ENCODE results near the gene DDX49.
"Not testable (repeated sequence)": the region's sequence is repeated elsewhere in the genome, so short reads cannot be mapped to it uniquely, and the experiment has no call there.

The DDX49 gene

GRCh38 chr19:18895824-18896341 lies 23.6 kb upstream of the DDX49 start, which contains the start of gene CERS1:
TSS of gene CERS1 (minus strand) at chr19:18896158. CDS start at chr19:18896072, 86 bp downstream.
- peak; percentile 56 for DNase-seq

GRCh38 chr19:18896421-18896841 lies 23.1 kb upstream of the DDX49 start:
- DNase-seq, result peak; percentile 59

GRCh38 chr19:18897094-18898029 lies 22.2 kb upstream of the DDX49 start:
- peak; percentile 20 for DNase-seq

- no peak for DNase-seq
These were observed 21.4 kb upstream of the DDX49 start for GRCh38 chr19:18898081-18898606.

- DNase-seq, result no peak
These were observed 20.7 kb upstream of the DDX49 start for GRCh38 chr19:18898607-18899408.

- peak; percentile 14 for DNase-seq
These were observed 19.6 kb upstream of the DDX49 start for GRCh38 chr19:18899624-18900560.

GRCh38 chr19:18900700-18901481 lies 18.6 kb upstream of the DDX49 start:
- DNase-seq, result no peak

- no peak for DNase-seq
These were observed 18.0 kb upstream of the DDX49 start for GRCh38 chr19:18901491-18901890.

GRCh38 chr19:18902519-18902918 lies 17.0 kb upstream of the DDX49 start:
- not testable (repeated sequence) for DNase-seq

- DNase-seq, result no peak
These were observed 16.1 kb upstream of the DDX49 start for GRCh38 chr19:18903156-18904037.

- no peak for DNase-seq
These were observed 15.0 kb upstream of the DDX49 start for GRCh38 chr19:18904334-18905057.

GRCh38 chr19:18905058-18905456 lies 14.5 kb upstream of the DDX49 start:
- DNase-seq, result no peak

GRCh38 chr19:18905513-18906236 lies 13.8 kb upstream of the DDX49 start:
- DNase-seq, result no peak

- DNase-seq, result no peak
These were observed 12.7 kb upstream of the DDX49 start for GRCh38 chr19:18906605-18907519.

- no peak for DNase-seq
These were observed 10.4 kb upstream of the DDX49 start for GRCh38 chr19:18908917-18909619.

- DNase-seq, result no peak
These were observed 9.5 kb upstream of the DDX49 start for GRCh38 chr19:18910010-18910409.
